H1 (cell line): ENCODE data around the gene PAX3.

ENCODE experiments used
- CHD7 ChIP-seq: fragments of 300-600 bp; sonication (generic); IDR thresholded peaks from 2 replicates; pipeline ENCODE4 v1.7.1; 2012; ENCODE audit warnings: low read length, moderate library complexity, mild to moderate bottlenecking, inconsistent platforms; ENCODE audit not compliant: insufficient replicate concordance
- SRF ChIP-seq: IDR thresholded peaks from 2 replicates; pipeline ENCODE4 v1.6.1; 2011; ENCODE audit warnings: mild to moderate bottlenecking, low read depth, low read length, moderate library complexity
- TEAD4 ChIP-seq: IDR thresholded peaks from 2 replicates; pipeline ENCODE4 v1.6.1; 2012; ENCODE audit warnings: low read depth, low read length, inconsistent platforms, mixed read lengths
- TF ChIP-seq, protein P1 (sequence below): IDR thresholded peaks from 2 replicates; pipeline ENCODE4 v1.6.1; 2012; ENCODE audit warnings: inconsistent platforms

- TF ChIP-seq SRF (no peak), TEAD4 (no peak), CHD7 (no peak)
- TF ChIP-seq, protein P1, sequence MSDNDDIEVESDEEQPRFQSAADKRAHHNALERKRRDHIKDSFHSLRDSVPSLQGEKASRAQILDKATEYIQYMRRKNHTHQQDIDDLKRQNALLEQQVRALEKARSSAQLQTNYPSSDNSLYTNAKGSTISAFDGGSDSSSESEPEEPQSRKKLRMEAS, result no peak
Measured at GRCh38 chr2:222318712-222319585, 20.2 kb upstream of the PAX3 start.
